Lower lobe of right lung (tissue), 2 donors: ENCODE measurements around the gene UBASH3A. TPM values are rescaled to one million over a fixed set of nuclear protein-coding genes. Genes with fewer than 3 reads are reported as not detected.

Experiments used
- ATAC-seq, 2 donors: fragments of 200-7000 bp; cut with Tn5 transposase; one replicate each; pipeline ENCODE4 v1.9.1; 2020 to 2022; ENCODE audit warnings: mild to moderate bottlenecking in 2 of 2, moderate library complexity in 2 of 2
- DNase-seq: peaks from one replicate; pipeline ENCODE4 v3.0.0-alpha.2; 2020
- H3K27ac ChIP-seq: fragments of 200-600 bp; one replicate; pipeline ENCODE4 v1.8.0; 2022
- H3K27me3 ChIP-seq: fragments of 200-600 bp; one replicate; pipeline ENCODE4 v1.8.0; 2022; ENCODE audit warnings: low read depth
- H3K36me3 ChIP-seq: fragments of 200-600 bp; one replicate; pipeline ENCODE4 v1.8.0; 2022; ENCODE audit warnings: mild to moderate bottlenecking
- H3K4me1 ChIP-seq: fragments of 200-600 bp; one replicate; pipeline ENCODE4 v1.8.0; 2022
- H3K4me3 ChIP-seq: fragments of 200-600 bp; one replicate; pipeline ENCODE4 v1.8.0; 2022; ENCODE audit warnings: mild to moderate bottlenecking
- H3K9me3 ChIP-seq: fragments of 200-600 bp; one replicate; pipeline ENCODE4 v1.8.0; 2022
- CTCF ChIP-seq: fragments of 200-600 bp; IDR thresholded peaks from one replicate; pipeline ENCODE4 v1.8.0; 2022; ENCODE audit warnings: antibody characterized with exemption, mild to moderate bottlenecking
- intact Hi-C: fragments of 100-400 bp; cut with DNase I; formaldehyde crosslinking; loops from one replicate; pipeline ENCODE4 v1.11.0; 2022
- total RNA-seq: library from RNA; stranded (reverse); fragmentation: NEBNext Ultra II Directional; extraction: Animal tissue kit (Norgen Biotek cat#: 25700); gene quantifications from one replicate; pipeline ENCODE4 v1.2.1, GENCODE V29; 2021
- donor health status: DM: no; HTN: yes; CAD: no; lungs with severe emphysema.

UBASH3A gene
- total RNA-seq, 1 donor from 2014 or later = 1.2 TPM

- no peaks in the 10 kb centered on the region for H3K27me3 ChIP-seq
- no peaks in the 10 kb centered on the region for H3K4me1 ChIP-seq
- no peak overlapping the region for H3K4me3 ChIP-seq
- H3K27ac ChIP-seq = no peak overlapping the region
- no peak for TF ChIP-seq CTCF
- no peak for DNase-seq
- peaks cover 6% of the 10 kb centered on the region for H3K9me3 ChIP-seq
- no peaks in the 10 kb centered on the region for H3K36me3 ChIP-seq
- intact Hi-C loops = no loop called here
- no peak for ATAC-seq
Measured at GRCh38 chr21:42436914-42437313, 33.2 kb downstream of the UBASH3A start.

DNA sequence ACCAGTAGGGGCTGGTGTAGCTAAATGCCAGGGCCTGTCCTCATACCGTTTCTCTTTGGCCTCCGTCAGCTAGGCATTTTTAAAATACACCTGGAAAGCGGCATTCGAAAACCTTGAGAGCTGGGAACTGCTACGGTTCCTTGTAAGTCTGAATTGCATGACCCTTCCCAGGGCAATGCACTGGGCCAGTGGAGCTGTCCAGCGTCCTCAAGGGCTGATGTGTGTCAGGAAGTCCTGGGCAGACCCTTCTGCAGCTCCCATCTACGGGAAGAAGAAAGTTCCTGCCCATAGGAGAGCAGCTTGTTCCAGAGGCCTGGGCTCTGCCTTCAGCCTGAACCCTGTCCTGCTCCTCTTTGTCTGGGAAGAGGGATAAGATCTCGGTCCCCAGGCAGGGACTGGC is 34.1 kb downstream of the UBASH3A start:
- H3K36me3 ChIP-seq = no peaks in the 10 kb centered on the region

DNA sequence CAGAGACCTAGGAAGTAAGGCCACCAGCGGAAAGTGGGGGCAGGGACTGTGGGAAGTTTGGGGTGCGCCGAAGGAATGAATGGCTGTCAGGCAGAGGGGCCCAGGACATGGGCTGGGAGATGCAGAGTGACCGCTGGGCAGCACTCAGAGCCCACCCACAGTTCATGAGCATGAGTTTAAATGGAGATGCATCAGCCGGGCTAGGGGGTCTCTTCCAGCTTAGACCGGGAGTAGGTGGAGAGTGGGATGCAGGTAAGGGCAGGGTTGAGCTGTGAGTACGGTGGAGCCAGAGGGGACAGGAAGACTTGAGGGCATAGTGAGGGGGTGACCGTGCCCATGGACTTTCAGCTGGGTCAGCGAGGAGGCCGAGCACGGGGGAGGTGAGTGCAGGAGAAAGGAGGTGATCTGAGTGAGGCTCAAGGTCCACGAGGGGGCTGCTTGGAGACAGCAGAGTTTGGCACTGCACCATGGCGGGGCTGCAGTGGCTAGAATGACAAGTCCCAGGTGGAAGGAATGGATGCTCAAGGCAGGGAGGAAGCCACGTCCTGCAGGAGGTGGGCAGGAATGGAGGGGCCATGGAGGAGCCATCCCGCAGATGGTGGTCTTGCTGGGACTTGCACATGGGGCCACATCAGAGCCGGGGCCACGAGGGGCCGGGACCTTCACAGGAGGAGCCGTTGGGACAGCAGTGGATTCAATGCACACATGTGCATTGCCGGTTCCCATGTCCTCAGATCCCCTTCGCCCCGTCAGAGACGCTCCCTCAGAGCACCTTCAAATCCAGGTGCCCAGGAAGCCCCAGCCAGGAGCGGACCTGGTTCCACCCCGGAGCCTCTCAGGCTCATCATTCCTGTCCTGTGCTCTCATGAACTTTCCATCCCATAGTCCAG is 34.9 kb downstream of the UBASH3A start:
- ATAC-seq = no peak
- Histone ChIP-seq H3K4me3 (no peak overlapping the region), H3K27me3 (no peaks in the 10 kb centered on the region), H3K9me3 (no peaks in the 10 kb centered on the region), H3K36me3 (no peaks in the 10 kb centered on the region), H3K27ac (no peak overlapping the region), H3K4me1 (no peaks in the 10 kb centered on the region)
- TF ChIP-seq CTCF = no peak
- intact Hi-C loops = no loop called here
- no peak for DNase-seq

More for the DNA sequence above, 34.1 kb downstream of the UBASH3A start:
- Histone ChIP-seq H3K4me3 (no peak overlapping the region), H3K4me1 (no peaks in the 10 kb centered on the region), H3K27ac (no peak overlapping the region), H3K27me3 (no peaks in the 10 kb centered on the region), H3K9me3 (peaks cover 2% of the 10 kb centered on the region)
- no peak for ATAC-seq
- no peak for DNase-seq
- no peak for TF ChIP-seq CTCF
- intact Hi-C loops = no loop called here

DNA sequence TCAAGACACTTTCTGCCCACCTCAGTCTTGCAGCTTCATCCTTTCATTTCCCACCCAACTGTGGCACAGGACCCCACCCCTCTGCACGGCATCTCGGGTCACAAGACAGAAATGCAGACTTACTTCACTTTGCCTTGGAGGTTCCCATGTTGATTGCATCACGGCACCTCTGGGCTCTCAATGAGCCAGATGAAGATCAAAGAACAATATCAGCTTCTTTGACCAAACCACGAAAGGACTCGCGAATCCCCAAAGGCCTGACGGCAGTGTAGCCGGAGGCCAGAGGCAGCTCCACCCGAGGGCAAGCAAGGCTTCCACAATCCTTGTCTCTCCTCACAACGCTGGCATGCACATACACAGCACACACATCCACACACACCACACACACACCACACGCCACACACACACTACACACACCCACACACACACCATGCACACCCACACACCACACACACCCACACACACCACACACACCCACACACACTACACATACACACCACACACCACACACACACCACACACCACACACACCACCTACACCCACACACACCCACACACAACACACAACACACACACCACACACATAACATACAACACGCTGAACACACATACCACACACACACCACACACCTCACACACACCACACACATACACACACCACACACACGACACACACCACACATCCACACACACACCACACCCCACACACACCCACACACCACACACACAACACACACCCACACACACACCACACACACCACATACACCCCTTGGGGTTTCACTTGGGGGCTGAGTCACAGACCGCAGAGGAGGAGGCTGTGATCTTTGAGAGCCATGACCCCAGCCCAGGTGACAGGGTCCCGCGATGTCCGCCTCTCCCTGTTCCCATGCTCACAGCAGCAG is 35.8 kb downstream of the UBASH3A start:
- intact Hi-C loops = no loop called here
- TF ChIP-seq CTCF = no peak
- DNase-seq = no peak
- Histone ChIP-seq H3K9me3 (no peaks in the 10 kb centered on the region), H3K27me3 (no peaks in the 10 kb centered on the region), H3K4me1 (no peaks in the 10 kb centered on the region), H3K36me3 (no peaks in the 10 kb centered on the region), H3K4me3 (no peak overlapping the region), H3K27ac (no peak overlapping the region)
- ATAC-seq = peak in 1 of 2 donors; percentile 29

DNA sequence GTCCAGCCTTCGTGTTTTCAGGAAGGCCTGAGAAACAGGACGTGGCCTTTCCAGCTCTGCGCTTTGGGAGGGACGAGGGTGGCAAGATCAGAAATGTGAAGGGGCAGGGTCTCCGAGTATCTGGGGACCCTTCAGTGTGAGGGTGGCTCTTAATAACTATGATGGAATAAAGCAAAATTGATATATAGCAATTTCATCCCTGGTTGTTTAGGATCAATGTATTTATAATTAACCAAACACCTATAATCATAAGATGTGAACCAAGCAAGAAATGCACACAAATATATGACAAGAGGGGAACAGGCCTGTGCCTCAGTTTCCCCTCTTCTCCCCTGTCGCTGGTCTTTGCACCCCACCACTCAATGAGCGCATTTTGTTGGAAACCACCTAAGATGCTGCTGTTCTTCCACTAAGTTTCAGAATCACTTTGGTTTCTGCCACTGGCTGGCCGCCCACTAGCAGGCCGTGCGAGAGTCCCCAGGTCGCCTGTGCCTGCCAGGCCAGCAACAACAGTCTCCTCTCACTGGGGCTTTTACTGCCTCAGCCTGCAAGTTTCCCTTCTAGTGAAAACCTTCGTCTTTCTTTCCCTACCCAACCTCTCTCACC is 36.6 kb downstream of the UBASH3A start:
- Histone ChIP-seq H3K4me3 (no peak overlapping the region), H3K27me3 (no peaks in the 10 kb centered on the region), H3K9me3 (no peaks in the 10 kb centered on the region), H3K4me1 (no peaks in the 10 kb centered on the region), H3K27ac (no peak overlapping the region), H3K36me3 (no peaks in the 10 kb centered on the region)
- ATAC-seq = no peak
- intact Hi-C loops = no loop called here
- TF ChIP-seq CTCF = no peak
- DNase-seq = no peak
